SH-SY5Y (cell line): Measurements from ENCODE around the gene SCN5A.

Experiments used
- GATA2 ChIP-seq: IDR thresholded peaks from 2 replicates; pipeline ENCODE4 v1.6.1; 2011; ENCODE audit warnings: mild to moderate bottlenecking, low read depth, low read length
- GATA3 ChIP-seq: IDR thresholded peaks from 2 replicates; pipeline ENCODE4 v1.6.1; 2011; ENCODE audit warnings: low read depth, mild to moderate bottlenecking, low read length, moderate library complexity

GRCh38 chr3:38647217-38647970 lies 2.1 kb downstream of the SCN5A start:
- TF ChIP-seq GATA3 = no peak
- no peak for TF ChIP-seq GATA2
